ENCODE measurements around the gene MNX1. TPM values are rescaled to one million over a fixed set of nuclear protein-coding genes. Genes with fewer than 3 reads are reported as not detected.

Gene MNX1
- total RNA-seq, 1 experiment from 2014 or later: 1.2 TPM

- no peaks in the 10 kb centered on the region for H3K36me3 ChIP-seq (replicated peaks; ENCODE audit: control insufficient read depth, insufficient read depth, low read length)
- H3K4me3 ChIP-seq (ENCODE audit: insufficient read depth, low read depth, low read length): no peak overlapping the region
- DNase-seq: peak; percentile 69
- H3K27me3 ChIP-seq (ENCODE audit: control insufficient read depth, insufficient read depth, low read length): no peaks in the 10 kb centered on the region
Observed at GRCh38 chr7:157041004-157041403, 30.5 kb upstream of the MNX1 start.

DNA sequence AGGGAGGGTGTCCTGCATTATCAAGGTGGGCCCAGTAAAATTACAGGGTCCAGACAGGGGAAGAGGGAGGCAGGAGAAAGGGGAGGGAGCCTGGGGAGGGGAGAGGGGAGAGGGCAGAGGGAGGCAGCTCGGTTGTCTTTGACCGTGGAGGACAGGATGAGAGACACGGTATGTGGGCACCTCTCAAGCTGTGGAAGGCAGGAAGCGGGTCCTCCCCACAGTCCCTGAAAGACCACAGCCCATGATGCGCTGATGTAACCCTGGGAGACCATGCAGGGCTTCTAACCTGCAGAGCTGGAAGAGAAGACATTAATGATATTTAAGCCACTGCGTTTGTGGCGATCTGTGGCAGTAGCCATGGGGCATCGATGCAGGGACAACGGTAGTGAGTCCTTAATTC is 27.2 kb upstream of the MNX1 start:
- DNase-seq: no peak
- no peak overlapping the region for H3K4me3 ChIP-seq (ENCODE audit: insufficient read depth, low read depth, low read length)
- H3K36me3 ChIP-seq (replicated peaks; ENCODE audit: control insufficient read depth, insufficient read depth, low read length): no peaks in the 10 kb centered on the region
- no peaks in the 10 kb centered on the region; the same call in 1 of the 2 replicates for H3K27me3 ChIP-seq (ENCODE audit: control insufficient read depth, insufficient read depth, low read length)

- DNase-seq: no peak
- Histone ChIP-seq H3K36me3 (replicated peaks; ENCODE audit: control insufficient read depth, insufficient read depth, low read length) (no peaks in the 10 kb centered on the region), H3K4me3 (ENCODE audit: insufficient read depth, low read depth, low read length) (no peak overlapping the region), H3K27me3 (ENCODE audit: control insufficient read depth, insufficient read depth, low read length) (no peaks in the 10 kb centered on the region; the same call in 1 of the 2 replicates)
Observed at GRCh38 chr7:157037028-157037427, 26.6 kb upstream of the MNX1 start.

DNA sequence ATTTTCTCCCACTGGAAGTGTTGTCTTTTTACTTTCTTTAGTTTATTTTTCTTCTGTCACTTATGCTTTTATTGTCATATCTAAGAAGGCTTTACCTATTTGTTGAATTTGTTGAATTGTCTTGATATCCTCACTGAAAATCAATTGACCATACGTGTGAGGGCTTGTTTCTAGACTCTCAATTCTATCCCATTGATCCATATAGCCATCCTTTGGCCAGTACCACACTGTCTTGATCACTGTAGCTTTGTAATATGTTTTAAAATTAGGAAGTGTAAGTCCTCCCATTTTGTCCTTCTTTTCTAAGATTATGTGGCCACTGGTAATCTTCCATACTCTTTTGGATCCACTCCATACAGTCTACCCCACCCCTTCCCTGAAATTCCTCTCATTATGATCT is 25.5 kb upstream of the MNX1 start:
- Histone ChIP-seq H3K4me3 (ENCODE audit: insufficient read depth, low read depth, low read length) (no peak overlapping the region), H3K36me3 (replicated peaks; ENCODE audit: control insufficient read depth, insufficient read depth, low read length) (no peaks in the 10 kb centered on the region), H3K27me3 (ENCODE audit: control insufficient read depth, insufficient read depth, low read length) (no peaks in the 10 kb centered on the region; the same call in 1 of the 2 replicates)
- no peak for DNase-seq

GRCh38 chr7:157035302-157035701 is 24.8 kb upstream of the MNX1 start:
- Histone ChIP-seq H3K36me3 (replicated peaks; ENCODE audit: control insufficient read depth, insufficient read depth, low read length) (no peaks in the 10 kb centered on the region), H3K27me3 (ENCODE audit: control insufficient read depth, insufficient read depth, low read length) (no peaks in the 10 kb centered on the region; the same call in 1 of the 2 replicates), H3K4me3 (ENCODE audit: insufficient read depth, low read depth, low read length) (no peak overlapping the region)
- no peak for DNase-seq

- no peaks in the 10 kb centered on the region; the same call in none of the 2 replicates for H3K27me3 ChIP-seq (ENCODE audit: control insufficient read depth, insufficient read depth, low read length)
- peak; percentile 52 for DNase-seq
- H3K36me3 ChIP-seq (replicated peaks; ENCODE audit: control insufficient read depth, insufficient read depth, low read length): no peaks in the 10 kb centered on the region
- H3K4me3 ChIP-seq (ENCODE audit: insufficient read depth, low read depth, low read length): no peak overlapping the region
Observed at GRCh38 chr7:157033483-157034473, 23.3 kb upstream of the MNX1 start.

DNA sequence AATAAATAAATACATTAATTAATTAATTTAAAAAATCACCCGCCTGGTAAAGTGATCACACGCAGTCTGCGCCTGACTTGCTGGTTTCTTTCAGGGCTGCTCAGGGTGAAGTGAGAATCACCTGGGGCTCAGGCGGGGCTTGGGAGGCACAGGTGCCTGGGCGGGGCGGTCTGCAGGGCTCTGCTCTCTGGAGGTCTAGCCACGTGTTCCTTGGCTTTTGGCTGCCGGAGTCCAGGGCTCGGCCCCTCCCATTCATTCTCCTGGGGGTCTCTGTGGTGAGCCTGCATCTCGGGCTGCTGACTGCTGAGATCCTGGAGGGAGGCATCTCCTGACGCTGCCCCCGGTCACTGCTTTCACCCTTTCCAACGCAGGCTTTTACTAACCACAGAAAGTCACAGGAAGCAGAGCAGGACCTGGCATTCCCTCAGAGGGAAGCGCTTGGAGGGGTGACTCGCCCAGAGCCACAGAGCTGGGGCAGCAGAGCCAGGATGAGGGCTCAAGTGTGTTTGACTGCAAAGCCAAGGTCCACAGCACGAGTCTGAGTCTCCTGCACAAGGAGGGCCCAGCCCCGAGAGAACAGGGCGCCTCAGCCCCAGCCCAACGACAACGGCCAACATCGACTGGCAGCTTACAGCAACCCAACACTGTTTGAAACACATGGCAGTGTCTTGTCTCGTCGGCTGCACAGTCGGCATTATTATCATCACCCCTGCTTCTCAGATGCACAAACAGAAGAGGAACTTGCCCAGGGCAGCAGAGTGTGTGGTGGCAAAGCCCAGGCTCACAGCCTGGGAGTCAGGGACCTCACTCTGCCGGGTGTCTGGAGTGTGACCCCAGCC is 22.4 kb upstream of the MNX1 start:
- H3K36me3 ChIP-seq (replicated peaks; ENCODE audit: control insufficient read depth, insufficient read depth, low read length): no peaks in the 10 kb centered on the region
- peak; percentile 55 for DNase-seq
- H3K27me3 ChIP-seq (ENCODE audit: control insufficient read depth, insufficient read depth, low read length): no peaks in the 10 kb centered on the region; the same call in none of the 2 replicates
- H3K4me3 ChIP-seq (ENCODE audit: insufficient read depth, low read depth, low read length): no peak overlapping the region

GRCh38 chr7:157032128-157032527 is 21.7 kb upstream of the MNX1 start:
- peak; percentile 21 for DNase-seq
- H3K27me3 ChIP-seq (ENCODE audit: control insufficient read depth, insufficient read depth, low read length): no peaks in the 10 kb centered on the region; the same call in none of the 2 replicates

GRCh38 chr7:157028199-157028903 is 17.9 kb upstream of the MNX1 start:
- Histone ChIP-seq H3K27me3 (ENCODE audit: control insufficient read depth, insufficient read depth, low read length) (peaks cover 27% of the 10 kb centered on the region), H3K4me3 (ENCODE audit: insufficient read depth, low read depth, low read length) (no peak overlapping the region), H3K36me3 (replicated peaks; ENCODE audit: control insufficient read depth, insufficient read depth, low read length) (no peaks in the 10 kb centered on the region)
- no peak for DNase-seq

More at GRCh38 chr7:157032128-157032527, 21.7 kb upstream of the MNX1 start:
- H3K4me3 ChIP-seq (ENCODE audit: insufficient read depth, low read depth, low read length): no peak overlapping the region
- H3K36me3 ChIP-seq (replicated peaks; ENCODE audit: control insufficient read depth, insufficient read depth, low read length): no peaks in the 10 kb centered on the region

- peak; percentile 13 for DNase-seq
- H3K27me3 ChIP-seq (ENCODE audit: control insufficient read depth, insufficient read depth, low read length): peaks cover 34% of the 10 kb centered on the region
Observed at GRCh38 chr7:157027568-157028198, 17.2 kb upstream of the MNX1 start.

GRCh38 chr7:157024716-157025115 is 14.3 kb upstream of the MNX1 start:
- DNase-seq: no peak
- Histone ChIP-seq H3K4me3 (ENCODE audit: insufficient read depth, low read depth, low read length) (no peak overlapping the region), H3K27me3 (ENCODE audit: control insufficient read depth, insufficient read depth, low read length) (peaks cover 64% of the 10 kb centered on the region), H3K36me3 (replicated peaks; ENCODE audit: control insufficient read depth, insufficient read depth, low read length) (no peaks in the 10 kb centered on the region)

More at GRCh38 chr7:157027568-157028198, 17.2 kb upstream of the MNX1 start:
- Histone ChIP-seq H3K4me3 (ENCODE audit: insufficient read depth, low read depth, low read length) (no peak overlapping the region), H3K36me3 (replicated peaks; ENCODE audit: control insufficient read depth, insufficient read depth, low read length) (no peaks in the 10 kb centered on the region)

DNA sequence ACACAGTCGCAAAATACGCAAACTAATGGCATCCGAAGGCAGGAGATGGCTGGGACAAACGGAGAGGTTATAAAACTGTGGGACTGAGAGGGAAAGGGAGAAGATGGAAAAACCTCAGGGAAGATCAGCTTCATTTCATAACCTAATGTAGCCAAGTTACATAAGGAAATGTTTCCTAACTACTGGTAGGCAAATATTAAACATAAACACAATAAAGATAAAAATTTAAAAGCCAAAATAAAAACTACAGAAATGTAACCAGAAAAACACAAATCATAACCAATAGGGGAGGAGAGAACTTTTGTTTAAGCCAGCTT is 13.1 kb upstream of the MNX1 start:
- no peak for DNase-seq
- Histone ChIP-seq H3K4me3 (ENCODE audit: insufficient read depth, low read depth, low read length) (no peak overlapping the region), H3K27me3 (ENCODE audit: control insufficient read depth, insufficient read depth, low read length) (peaks cover 75% of the 10 kb centered on the region), H3K36me3 (replicated peaks; ENCODE audit: control insufficient read depth, insufficient read depth, low read length) (no peaks in the 10 kb centered on the region)

DNA sequence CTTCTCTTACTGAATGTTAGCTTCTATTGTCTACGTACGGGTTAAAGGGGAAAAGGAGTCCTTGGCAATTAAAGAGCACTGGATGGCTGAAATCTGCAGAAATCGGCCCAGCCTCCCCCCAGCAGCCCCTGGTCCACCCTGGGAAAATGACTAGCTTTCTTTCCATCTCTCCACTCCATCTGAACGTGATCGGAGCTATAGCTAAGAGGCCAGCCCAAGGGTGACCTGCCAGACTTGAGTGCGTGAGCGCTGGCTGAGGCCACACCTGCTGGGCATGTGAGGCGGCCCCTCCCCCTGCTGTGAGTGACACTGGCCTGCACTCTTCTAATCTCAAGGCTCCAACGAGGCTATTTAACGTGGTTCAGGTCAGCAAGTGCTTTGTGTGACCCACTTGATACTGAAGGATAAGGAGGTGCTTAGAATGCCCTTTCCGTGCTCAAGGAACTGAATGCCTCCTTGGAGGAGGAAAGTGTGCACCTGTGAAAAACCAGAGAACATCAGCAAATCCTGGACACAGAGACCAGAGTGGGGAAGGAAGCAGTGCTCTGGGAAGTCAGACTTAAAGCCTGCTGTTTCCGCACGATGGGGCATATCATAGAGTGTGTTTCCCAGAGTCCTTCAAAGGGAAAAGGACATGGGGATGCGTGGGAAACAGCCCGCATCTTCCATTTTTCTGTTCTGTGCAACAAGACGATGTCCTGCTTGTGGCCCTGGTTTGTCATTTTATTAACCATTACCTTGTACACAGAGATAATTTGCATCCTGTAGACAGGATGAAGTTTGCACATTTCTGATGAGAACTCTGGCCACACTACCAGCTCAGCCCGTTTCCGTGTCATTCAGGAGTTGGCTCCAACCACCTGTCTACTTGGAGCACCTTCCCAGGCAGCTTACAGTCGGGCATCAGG is 12.5 kb upstream of the MNX1 start:
- DNase-seq: peak; percentile 73
- Histone ChIP-seq H3K4me3 (ENCODE audit: insufficient read depth, low read depth, low read length) (no peak overlapping the region), H3K36me3 (replicated peaks; ENCODE audit: control insufficient read depth, insufficient read depth, low read length) (no peaks in the 10 kb centered on the region), H3K27me3 (ENCODE audit: control insufficient read depth, insufficient read depth, low read length) (peaks cover 81% of the 10 kb centered on the region)

All from H7 (cell line).